Measurements from ENCODE around the gene MCHR1. TPM values are rescaled to one million over a fixed set of nuclear protein-coding genes. Genes with fewer than 3 reads are reported as not detected.
"Not testable (repeated sequence)": the region's sequence is repeated elsewhere in the genome, so short reads cannot be mapped to it uniquely, and the experiment has no call there.

The MCHR1 gene
- total RNA-seq, 1 experiment from 2014 or later = 1.0 TPM

DNA sequence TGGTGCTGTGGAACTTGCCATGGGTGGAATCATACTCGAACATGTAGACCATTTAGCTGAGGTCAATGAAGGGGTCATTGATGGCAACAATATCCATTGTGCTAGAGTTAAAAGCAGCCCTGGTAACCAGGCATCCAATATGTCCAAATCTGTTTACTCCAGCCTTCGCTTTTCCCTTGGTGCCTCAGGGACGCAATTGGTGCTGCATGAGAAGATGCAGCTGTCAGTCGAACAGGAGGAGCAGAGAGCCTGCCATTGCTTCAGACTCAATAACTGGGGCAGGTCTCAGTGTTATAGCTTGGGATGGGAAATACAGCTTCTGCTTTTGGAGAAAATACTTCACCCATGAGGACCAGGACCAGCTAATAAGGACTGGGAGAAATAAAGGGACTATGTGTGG is 5.0 kb upstream of the MCHR1 start (continued):
- TF ChIP-seq, protein P1, sequence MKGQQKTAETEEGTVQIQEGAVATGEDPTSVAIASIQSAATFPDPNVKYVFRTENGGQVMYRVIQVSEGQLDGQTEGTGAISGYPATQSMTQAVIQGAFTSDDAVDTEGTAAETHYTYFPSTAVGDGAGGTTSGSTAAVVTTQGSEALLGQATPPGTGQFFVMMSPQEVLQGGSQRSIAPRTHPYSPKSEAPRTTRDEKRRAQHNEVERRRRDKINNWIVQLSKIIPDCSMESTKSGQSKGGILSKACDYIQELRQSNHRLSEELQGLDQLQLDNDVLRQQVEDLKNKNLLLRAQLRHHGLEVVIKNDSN (CRISPR knock-in tag; IDR thresholded peaks at IDR 0.05) = no peak
- TF ChIP-seq SOX15 (CRISPR knock-in tag; IDR thresholded peaks at IDR 0.05) (no peak), EMX1 (CRISPR knock-in tag; IDR thresholded peaks at IDR 0.05) (no peak), CBFB (CRISPR knock-in tag; IDR thresholded peaks at IDR 0.05; ENCODE audit: low read depth) (no peak), KAT7 (CRISPR knock-in tag; IDR thresholded peaks at IDR 0.05; ENCODE audit: borderline replicate concordance) (no peak)

GRCh38 chr22:40676166-40676565 is 3.1 kb upstream of the MCHR1 start:
- DNase-seq (ENCODE audit: low spot score); H3K27me3 Mint-ChIP-seq (ENCODE audit: low read depth); ATAC-seq; H3K9me3 Mint-ChIP-seq; H3K36me3 Mint-ChIP-seq; CTCF ChIA-PET; H3K4me3 Mint-ChIP-seq: not testable (repeated sequence)
- peaks cover 27% of the 10 kb centered on the region for H3K4me1 Mint-ChIP-seq
- POLR2A ChIA-PET = interaction anchor here (0.6 to 0.8 kb wide), 2 partner anchors 77 to 807 kb away, joined by 3 read pairs; no protein-coding TSS in a partner anchor
- peak overlapping the region; percentile 23; the same call in 1 of the 2 replicates for H3K27ac Mint-ChIP-seq

GRCh38 chr22:40676644-40677043 is 2.6 kb upstream of the MCHR1 start:
- POLR2A ChIA-PET = interaction anchor here (0.6 to 0.8 kb wide), 2 partner anchors 77 to 807 kb away, joined by 3 read pairs; no protein-coding TSS in a partner anchor
- H3K27ac Mint-ChIP-seq = no peak overlapping the region

DNA sequence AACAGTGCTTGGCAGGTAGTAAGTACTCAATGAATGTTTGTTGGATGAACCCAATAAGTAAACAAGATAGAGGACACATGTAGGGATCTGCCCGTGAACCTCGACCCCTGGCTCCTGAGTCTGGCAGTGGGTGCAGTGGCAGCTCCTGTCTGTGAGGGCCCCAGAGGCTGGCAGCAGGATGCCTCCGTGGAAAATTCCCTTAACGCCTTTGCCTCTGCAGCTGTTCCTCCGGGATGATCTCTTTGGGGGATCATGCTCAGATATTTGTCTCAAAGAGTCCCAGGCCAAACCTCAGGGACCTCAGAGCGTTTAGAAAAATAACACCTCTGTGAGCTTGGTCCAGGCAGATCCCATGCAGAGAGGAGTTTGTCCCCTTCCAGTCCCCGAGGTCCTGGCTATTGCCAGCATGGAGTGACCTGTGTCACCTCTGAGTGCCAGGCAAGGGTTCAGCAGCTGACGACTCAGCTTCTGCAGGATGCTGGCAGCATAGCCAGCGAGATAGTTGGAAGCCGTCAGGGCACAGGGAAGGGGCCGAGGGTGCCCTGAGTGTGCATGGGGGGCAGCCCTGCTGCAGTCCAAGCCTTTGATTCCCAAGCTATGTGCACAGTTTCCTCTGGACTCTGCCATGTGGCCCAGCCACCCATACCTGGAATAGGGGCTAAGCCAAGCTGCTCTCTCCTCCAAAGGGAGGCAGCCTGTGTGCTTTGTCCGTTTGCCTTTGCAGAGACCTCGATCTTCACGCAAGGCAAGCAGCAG is 613 bp upstream of the MCHR1 start:
- ATAC-seq = no peak
- H3K9me3 Mint-ChIP-seq = peaks cover 6% of the 10 kb centered on the region
- no peak overlapping the region for H3K4me3 Mint-ChIP-seq
- TF ChIP-seq, protein P2, sequence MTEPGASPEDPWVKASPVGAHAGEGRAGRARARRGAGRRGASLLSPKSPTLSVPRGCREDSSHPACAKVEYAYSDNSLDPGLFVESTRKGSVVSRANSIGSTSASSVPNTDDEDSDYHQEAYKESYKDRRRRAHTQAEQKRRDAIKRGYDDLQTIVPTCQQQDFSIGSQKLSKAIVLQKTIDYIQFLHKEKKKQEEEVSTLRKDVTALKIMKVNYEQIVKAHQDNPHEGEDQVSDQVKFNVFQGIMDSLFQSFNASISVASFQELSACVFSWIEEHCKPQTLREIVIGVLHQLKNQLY (CRISPR knock-in tag; IDR thresholded peaks at IDR 0.05) = 0 out of 2 replicates have a peak, but pooled peaks have one; percentile 41
- no peak for TF ChIP-seq ZNF263 (CRISPR knock-in tag; IDR thresholded peaks at IDR 0.05; ENCODE audit: low read depth)
- DNase-seq (ENCODE audit: low spot score) = no peak
- peaks cover 4% of the 10 kb centered on the region; the same call in 1 of the 2 replicates for H3K36me3 Mint-ChIP-seq
- ChIA-PET CTCF (interaction anchor here (1.7 to 3.1 kb wide), 2 partner anchors 8 to 242 kb away, joined by 6 to 8 read pairs; no protein-coding TSS in a partner anchor), POLR2A (interaction anchor here (0.5 kb wide), 1 partner anchor 10 kb away, joined by 3 read pairs; no protein-coding TSS in a partner anchor)
- H3K27me3 Mint-ChIP-seq (ENCODE audit: low read depth) = no peaks in the 10 kb centered on the region
- H3K27ac Mint-ChIP-seq = no peak overlapping the region
- peaks cover 51% of the 10 kb centered on the region for H3K4me1 Mint-ChIP-seq

More at GRCh38 chr22:40676644-40677043, 2.6 kb upstream of the MCHR1 start:
- no peak for TF ChIP-seq ZMAT4 (CRISPR knock-in tag; IDR thresholded peaks at IDR 0.05)
- TF ChIP-seq ZBTB21 (CRISPR knock-in tag; IDR thresholded peaks at IDR 0.05; ENCODE audit: borderline replicate concordance) = no peak
- H3K27me3 Mint-ChIP-seq (ENCODE audit: low read depth) = no peaks in the 10 kb centered on the region
- H3K9me3 Mint-ChIP-seq = peaks cover 10% of the 10 kb centered on the region
- ATAC-seq = no peak
- no peak overlapping the region for H3K4me3 Mint-ChIP-seq
- DNase-seq (ENCODE audit: low spot score) = no peak
- CTCF ChIA-PET = no interaction called here
- H3K36me3 Mint-ChIP-seq = peaks cover 4% of the 10 kb centered on the region; the same call in 1 of the 2 replicates
- peaks cover 32% of the 10 kb centered on the region for H3K4me1 Mint-ChIP-seq

DNA sequence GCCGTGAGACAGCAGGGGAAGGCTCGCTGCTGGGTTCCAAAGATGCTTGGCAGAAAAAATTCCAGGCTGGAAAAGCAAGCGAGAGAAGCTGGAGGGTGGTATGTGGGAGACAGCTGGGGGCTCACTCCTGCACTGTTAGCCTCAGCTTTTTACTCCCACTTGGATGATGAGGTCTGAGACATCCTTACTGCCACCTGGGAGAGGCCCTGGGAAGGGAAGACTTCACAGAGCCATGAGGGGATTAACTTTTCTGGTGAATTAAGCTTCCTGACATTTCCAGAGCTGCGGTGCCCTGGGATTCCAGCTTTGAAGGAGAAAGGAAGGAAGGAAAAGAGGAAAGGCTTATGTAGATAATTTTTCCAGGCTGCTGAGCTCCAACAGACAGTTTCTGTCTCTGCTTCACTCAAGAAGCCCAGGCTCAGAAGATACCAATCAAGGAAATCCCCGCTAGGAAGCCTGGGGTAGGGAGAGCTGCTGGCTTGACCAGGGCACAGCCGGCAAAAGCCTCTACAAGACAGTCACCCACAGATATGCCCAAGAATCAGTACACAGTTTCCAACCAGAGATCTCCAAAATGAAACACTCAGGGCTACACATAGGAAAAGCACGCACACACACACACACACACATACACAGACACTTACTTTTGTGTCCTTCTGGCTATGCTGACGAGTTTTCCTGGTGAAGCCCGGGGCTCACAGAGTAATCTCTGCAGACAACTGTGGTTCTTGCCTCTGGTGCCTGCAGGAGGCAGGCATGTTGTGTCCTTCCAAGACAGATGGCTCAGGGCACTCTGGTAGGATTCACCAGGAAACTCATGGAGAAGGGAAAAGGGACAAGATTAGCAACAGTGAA is 907 bp downstream of the MCHR1 start:
- Mint-ChIP-seq H3K36me3 (peaks cover 4% of the 10 kb centered on the region; the same call in 1 of the 2 replicates), H3K4me3 (peak overlapping the region; percentile 34; the same call in 1 of the 2 replicates), H3K27ac (peak overlapping the region; percentile 57; the same call in 1 of the 2 replicates), H3K9me3 (no peaks in the 10 kb centered on the region; the same call in 1 of the 2 replicates), H3K4me1 (peaks cover 64% of the 10 kb centered on the region), H3K27me3 (ENCODE audit: low read depth) (no peaks in the 10 kb centered on the region)
- ATAC-seq (no peak), DNase-seq (ENCODE audit: low spot score) (no peak)
- POLR2A ChIA-PET = interaction anchor here (0.6 kb wide), 1 partner anchor 31 kb away, joined by 7 read pairs; no protein-coding TSS in a partner anchor
- CTCF ChIA-PET = interaction anchor here (0.6 to 3.1 kb wide), 9 partner anchors 9 to 243 kb away, joined by 3 to 8 read pairs (median 4); partner anchors contain the start of gene SLC25A17
- TF ChIP-seq NR2C2 (CRISPR knock-in tag; IDR thresholded peaks at IDR 0.05) = no peak
- TF ChIP-seq IRF2 (CRISPR knock-in tag; IDR thresholded peaks at IDR 0.05; ENCODE audit: borderline replicate concordance, low read depth) = no peak
- TF ChIP-seq, protein P3, sequence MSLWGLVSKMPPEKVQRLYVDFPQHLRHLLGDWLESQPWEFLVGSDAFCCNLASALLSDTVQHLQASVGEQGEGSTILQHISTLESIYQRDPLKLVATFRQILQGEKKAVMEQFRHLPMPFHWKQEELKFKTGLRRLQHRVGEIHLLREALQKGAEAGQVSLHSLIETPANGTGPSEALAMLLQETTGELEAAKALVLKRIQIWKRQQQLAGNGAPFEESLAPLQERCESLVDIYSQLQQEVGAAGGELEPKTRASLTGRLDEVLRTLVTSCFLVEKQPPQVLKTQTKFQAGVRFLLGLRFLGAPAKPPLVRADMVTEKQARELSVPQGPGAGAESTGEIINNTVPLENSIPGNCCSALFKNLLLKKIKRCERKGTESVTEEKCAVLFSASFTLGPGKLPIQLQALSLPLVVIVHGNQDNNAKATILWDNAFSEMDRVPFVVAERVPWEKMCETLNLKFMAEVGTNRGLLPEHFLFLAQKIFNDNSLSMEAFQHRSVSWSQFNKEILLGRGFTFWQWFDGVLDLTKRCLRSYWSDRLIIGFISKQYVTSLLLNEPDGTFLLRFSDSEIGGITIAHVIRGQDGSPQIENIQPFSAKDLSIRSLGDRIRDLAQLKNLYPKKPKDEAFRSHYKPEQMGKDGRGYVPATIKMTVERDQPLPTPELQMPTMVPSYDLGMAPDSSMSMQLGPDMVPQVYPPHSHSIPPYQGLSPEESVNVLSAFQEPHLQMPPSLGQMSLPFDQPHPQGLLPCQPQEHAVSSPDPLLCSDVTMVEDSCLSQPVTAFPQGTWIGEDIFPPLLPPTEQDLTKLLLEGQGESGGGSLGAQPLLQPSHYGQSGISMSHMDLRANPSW (CRISPR knock-in tag; conservative IDR thresholded peaks at IDR 0.05; ENCODE audit: low read depth) = no peak
- TF ChIP-seq NFYB (CRISPR knock-in tag; conservative IDR thresholded peaks at IDR 0.05; ENCODE audit: low read depth) = no peak
- TF ChIP-seq SMAD4 (CRISPR knock-in tag; IDR thresholded peaks at IDR 0.05) = no peak
- no peak for TF ChIP-seq TEAD1 (CRISPR knock-in tag; IDR thresholded peaks at IDR 0.05)
- no peak for TF ChIP-seq NFATC4 (CRISPR knock-in tag; IDR thresholded peaks at IDR 0.05)
- TF ChIP-seq ZNF263 (CRISPR knock-in tag; IDR thresholded peaks at IDR 0.05; ENCODE audit: low read depth) = no peak
- TF ChIP-seq ESRRA (CRISPR knock-in tag; IDR thresholded peaks at IDR 0.05; ENCODE audit: borderline replicate concordance) = no peak
- no peak for TF ChIP-seq FOXJ3 (CRISPR knock-in tag; IDR thresholded peaks at IDR 0.05; ENCODE audit: borderline replicate concordance)
- TF ChIP-seq, protein P4, sequence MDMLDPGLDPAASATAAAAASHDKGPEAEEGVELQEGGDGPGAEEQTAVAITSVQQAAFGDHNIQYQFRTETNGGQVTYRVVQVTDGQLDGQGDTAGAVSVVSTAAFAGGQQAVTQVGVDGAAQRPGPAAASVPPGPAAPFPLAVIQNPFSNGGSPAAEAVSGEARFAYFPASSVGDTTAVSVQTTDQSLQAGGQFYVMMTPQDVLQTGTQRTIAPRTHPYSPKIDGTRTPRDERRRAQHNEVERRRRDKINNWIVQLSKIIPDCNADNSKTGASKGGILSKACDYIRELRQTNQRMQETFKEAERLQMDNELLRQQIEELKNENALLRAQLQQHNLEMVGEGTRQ (CRISPR knock-in tag; IDR thresholded peaks at IDR 0.05) = no peak
